OCI-LY1 (cell line): ENCODE measurements around the gene EEF1G.

Experiments used
- H2AFZ ChIP-seq: fragments of 200-600 bp; sonication (generic), shearing (Covaris generic); 2 replicates; pipeline ENCODE4 v1.6.0; 2014; ENCODE audit warnings: antibody characterized with exemption, mild to moderate bottlenecking, low read length
- H3F3A ChIP-seq: fragments of 200-600 bp; sonication (generic), shearing (Covaris generic); 2 replicates; pipeline ENCODE4 v1.6.0; 2014; ENCODE audit warnings: mild to moderate bottlenecking, antibody characterized with exemption, low read length, moderate library complexity; ENCODE audit not compliant: insufficient read depth
- H3K27ac ChIP-seq: fragments of 200-600 bp; sonication (generic); 2 replicates; pipeline ENCODE4 v1.5.1; 2014; ENCODE audit warnings: low read length, mixed run types, mild to moderate bottlenecking, low read depth; ENCODE audit not compliant: poor library complexity, severe bottlenecking
- H3K27me3 ChIP-seq: fragments of 200-600 bp; sonication (generic); 2 replicates; pipeline ENCODE4 v1.6.0; 2014; ENCODE audit warnings: antibody characterized with exemption, mild to moderate bottlenecking, low read length, moderate library complexity; ENCODE audit not compliant: insufficient read depth
- H3K36me3 ChIP-seq: fragments of 200-600 bp; sonication (generic); 2 replicates; pipeline ENCODE4 v1.6.1; 2014; ENCODE audit warnings: mild to moderate bottlenecking, antibody characterized with exemption, low read length, moderate library complexity, mixed read lengths; ENCODE audit not compliant: insufficient read depth
- H3K4me1 ChIP-seq: fragments of 200-600 bp; sonication (generic); 2 replicates; pipeline ENCODE4 v1.5.1; 2014; ENCODE audit warnings: mild to moderate bottlenecking, low read length, moderate library complexity; ENCODE audit not compliant: insufficient read depth, severe bottlenecking
- H3K4me2 ChIP-seq: fragments of 200-600 bp; sonication (generic), shearing (Covaris generic); 2 replicates; pipeline ENCODE4 v1.6.1; 2014; ENCODE audit warnings: low read length
- H3K4me3 ChIP-seq: fragments of 200-600 bp; sonication (generic); 2 replicates; pipeline ENCODE4 v1.5.1; 2014; ENCODE audit warnings: low read length, low read depth, mild to moderate bottlenecking, mixed read lengths; ENCODE audit not compliant: poor library complexity, severe bottlenecking
- H3K79me2 ChIP-seq: fragments of 200-600 bp; shearing (Covaris generic); 2 replicates; pipeline ENCODE4 v1.6.1; 2016; ENCODE audit warnings: mixed run types, low read length, mixed read lengths; ENCODE audit not compliant: insufficient read depth
- H3K9ac ChIP-seq: fragments of 200-600 bp; sonication (generic), shearing (Covaris generic); 2 replicates; pipeline ENCODE4 v1.6.1; 2014; ENCODE audit warnings: mild to moderate bottlenecking, low read length, mixed read lengths
- H3K9me2 ChIP-seq: fragments of 200-600 bp; sonication (generic), shearing (Covaris generic); 2 replicates; pipeline ENCODE4 v1.6.1; 2014; ENCODE audit warnings: low read depth, mild to moderate bottlenecking, low read length, mixed read lengths
- H3K9me3 ChIP-seq: fragments of 200-600 bp; shearing (Covaris generic); 2 replicates; pipeline ENCODE4 v1.6.1; 2014; ENCODE audit warnings: low read length, mixed read lengths
- H4K20me1 ChIP-seq: fragments of 200-600 bp; sonication (generic), shearing (Covaris generic); 2 replicates; pipeline ENCODE4 v1.6.0; 2016; ENCODE audit warnings: mild to moderate bottlenecking, low read length; ENCODE audit not compliant: insufficient read depth
- CTCF ChIP-seq: fragments of 200-600 bp; sonication (generic), shearing (Covaris generic); IDR thresholded peaks from 2 replicates; pipeline ENCODE4 v1.5.1; 2017; ENCODE audit warnings: mild to moderate bottlenecking, antibody characterized with exemption, low read length, moderate library complexity, mixed read lengths
- EZH2 ChIP-seq: fragments of 200-600 bp; sonication (generic), shearing (Covaris generic); IDR thresholded peaks from 2 replicates; pipeline ENCODE4 v1.8.0; 2017; ENCODE audit warnings: borderline replicate concordance, mixed run types, mild to moderate bottlenecking, antibody characterized with exemption, low read length, moderate library complexity, mixed read lengths

Gene EEF1G

GRCh38 chr11:62603072-62603408, 29.3 kb upstream of the EEF1G start:
- Histone ChIP-seq H3K9me3 (no peaks in the 10 kb centered on the region), H3K4me2 (no peak overlapping the region), H3K79me2 (peaks cover 27% of the 10 kb centered on the region), H3F3A (no peaks in the 10 kb centered on the region), H3K4me1 (peaks cover 39% of the 10 kb centered on the region), H3K9ac (no peak overlapping the region), H2AFZ (no peak overlapping the region), H4K20me1 (no peaks in the 10 kb centered on the region), H3K27ac (no peak overlapping the region), H3K9me2 (no peaks in the 10 kb centered on the region), H3K4me3 (no peak overlapping the region), H3K36me3 (peaks cover 76% of the 10 kb centered on the region), H3K27me3 (no peaks in the 10 kb centered on the region)
- TF ChIP-seq CTCF (no peak), EZH2 (no peak)

- H3K4me1 ChIP-seq: peaks cover 33% of the 10 kb centered on the region
- peak overlapping the region; percentile 34 for H3K4me3 ChIP-seq
Observed at GRCh38 chr11:62602141-62603071, 28.7 kb upstream of the EEF1G start.

GRCh38 chr11:62601372-62602140, 27.9 kb upstream of the EEF1G start, which contains the start of gene MTA2:
Gene MTA2 (minus strand): TSS chr11:62601865. CDS start chr11:62601450, 415 bp downstream.
- peak within 1 kb of the TSS; percentile 79 for H3K27ac ChIP-seq
- peak within 1 kb of the TSS; percentile 100 for H3K9ac ChIP-seq
- H3K36me3 ChIP-seq: peaks cover 84% of the 10 kb centered on the region
- no peaks in the 10 kb centered on the region for H3K27me3 ChIP-seq
- no peaks in the 10 kb centered on the region for H3K9me3 ChIP-seq
- H3K79me2 ChIP-seq: peaks cover 27% of the 10 kb centered on the region
- H3K4me2 ChIP-seq: peak within 1 kb of the TSS; percentile 94
- H3K9me2 ChIP-seq: no peaks in the 10 kb centered on the region
- H4K20me1 ChIP-seq: no peaks in the 10 kb centered on the region
- H3K4me1 ChIP-seq: peaks cover 26% of the 10 kb centered on the region
- peak within 1 kb of the TSS; percentile 97 for H3K4me3 ChIP-seq
- no peak within 1 kb of the TSS for H2AFZ ChIP-seq
- no peaks in the 10 kb centered on the region for H3F3A ChIP-seq
- TF ChIP-seq CTCF (no peak), EZH2 (no peak)

More at GRCh38 chr11:62602141-62603071, 28.7 kb upstream of the EEF1G start:
- H3F3A ChIP-seq: no peaks in the 10 kb centered on the region
- no peaks in the 10 kb centered on the region for H3K27me3 ChIP-seq
- no peaks in the 10 kb centered on the region for H3K9me2 ChIP-seq
- no peaks in the 10 kb centered on the region for H3K9me3 ChIP-seq
- H4K20me1 ChIP-seq: no peaks in the 10 kb centered on the region
- no peak overlapping the region; the same call in 1 of the 2 replicates for H3K9ac ChIP-seq
- TF ChIP-seq CTCF (no peak), EZH2 (no peak)
- peaks cover 82% of the 10 kb centered on the region for H3K36me3 ChIP-seq
- peaks cover 27% of the 10 kb centered on the region for H3K79me2 ChIP-seq
- H3K27ac ChIP-seq: peak overlapping the region; percentile 63
- peak overlapping the region; percentile 37 for H3K4me2 ChIP-seq
- no peak overlapping the region for H2AFZ ChIP-seq
